IMR-90 (cell line): ENCODE results near the gene MCUB. TPM values are rescaled to one million over a fixed set of nuclear protein-coding genes. Genes with fewer than 3 reads are reported as not detected.

ENCODE experiments used
- ATAC-seq: fragments of 200-7000 bp; cut with Tn5 transposase; 2 replicates; pipeline ENCODE4 v1.9.1; 2020; ENCODE audit warnings: low read depth, mild to moderate bottlenecking, moderate library complexity
- BruUV-seq: library from RNA; stranded (reverse); fragments of 400-500 nt; replicated peaks from 2 replicates; lab custom pipeline; 2021; lab: Mats Ljungman, UMichigan
- CTCF ChIA-PET: fragments of 300-600 bp; formaldehyde crosslinking; extraction: SDS; loops from one replicate; lab custom pipeline; 2021; ENCODE audit warnings: antibody characterized with exemption; lab: Yijun Ruan, JAX
- POLR2A ChIA-PET: fragments of 300-600 bp; sonication (Branson Sonifier 250); formaldehyde crosslinking; loops from one replicate; lab custom pipeline; 2022; ENCODE audit warnings: antibody characterized with exemption; ENCODE audit not compliant: unreplicated experiment; lab: Charles Lee
- DNase-seq: peaks from one replicate; pipeline ENCODE4 v3.0.0; 2013
- H2AFZ ChIP-seq: replicated peaks from 2 replicates; pipeline ENCODE3; 2013; ENCODE audit warnings: low read length, mild to moderate bottlenecking; ENCODE audit not compliant: poor library complexity
- H2AK5ac ChIP-seq: 2 replicates; pipeline ENCODE4 v1.6.1; 2013; ENCODE audit warnings: low read depth, low read length, inconsistent platforms
- H2AK9ac ChIP-seq: replicated peaks from 2 replicates; pipeline ENCODE3; 2013; ENCODE audit warnings: mild to moderate bottlenecking, low read depth, low read length, moderate library complexity; ENCODE audit not compliant: poor library complexity
- H2BK120ac ChIP-seq: 2 replicates; pipeline ENCODE4 v1.6.1; 2013; ENCODE audit warnings: low read depth, low read length, inconsistent platforms
- H2BK15ac ChIP-seq: 3 replicates; pipeline ENCODE4 v1.6.1; 2013; ENCODE audit warnings: low read depth, low read length, inconsistent platforms
- H2BK20ac ChIP-seq: 2 replicates; pipeline ENCODE4 v1.6.1; 2013; ENCODE audit warnings: low read depth, mild to moderate bottlenecking, inconsistent platforms, low read length, moderate library complexity
- H2BK5ac ChIP-seq: 2 replicates; pipeline ENCODE4 v1.6.1; 2013; ENCODE audit warnings: mild to moderate bottlenecking, low read depth, low read length, inconsistent platforms; ENCODE audit not compliant: poor library complexity, severe bottlenecking
- H3K14ac ChIP-seq: replicated peaks from 2 replicates; pipeline ENCODE4 v1.6.1; 2013; ENCODE audit warnings: low read depth, low read length, inconsistent platforms
- H3K18ac ChIP-seq: 2 replicates; pipeline ENCODE4 v1.6.1; 2013; ENCODE audit warnings: low read depth, low read length, control low read depth
- H3K23ac ChIP-seq: 2 replicates; pipeline ENCODE4 v1.6.1; 2013; ENCODE audit warnings: low read depth, low read length, inconsistent platforms
- H3K27ac ChIP-seq: 2 replicates; pipeline ENCODE4 v1.5.1; 2013; ENCODE audit warnings: mild to moderate bottlenecking, control low read depth, low read length; ENCODE audit not compliant: insufficient read depth
- H3K27me3 ChIP-seq: 2 replicates; pipeline ENCODE4 v1.6.1; 2013; ENCODE audit warnings: low read length; ENCODE audit not compliant: control insufficient read depth, insufficient read depth
- H3K36me3 ChIP-seq: 2 replicates; pipeline ENCODE4 v1.6.1; 2013; ENCODE audit warnings: low read length, mixed read lengths; ENCODE audit not compliant: control insufficient read depth, insufficient read depth
- H3K4ac ChIP-seq: 2 replicates; pipeline ENCODE4 v1.6.1; 2013; ENCODE audit warnings: low read depth, low read length, inconsistent platforms
- H3K4me1 ChIP-seq: 2 replicates; pipeline ENCODE4 v1.6.1; 2013; ENCODE audit warnings: low read length, mixed read lengths; ENCODE audit not compliant: control insufficient read depth, insufficient read depth
- H3K4me2 ChIP-seq: 2 replicates; pipeline ENCODE4 v1.6.1; 2013; ENCODE audit warnings: low read depth, mild to moderate bottlenecking, control low read depth, low read length, moderate library complexity
- H3K4me3 ChIP-seq: 2 replicates; pipeline ENCODE4 v1.5.1; 2013; ENCODE audit warnings: low read depth, mild to moderate bottlenecking, control low read depth, low read length, moderate library complexity; ENCODE audit not compliant: insufficient read depth
- H3K56ac ChIP-seq: 2 replicates; pipeline ENCODE4 v1.6.1; 2013; ENCODE audit warnings: low read length, inconsistent platforms; ENCODE audit not compliant: insufficient read depth; ENCODE audit errors: extremely low read depth
- H3K79me1 ChIP-seq, 2 experiments: 2 replicates each; pipeline ENCODE4 v1.6.1; 2013; ENCODE audit warnings: low read length in 2 of 2, inconsistent platforms in 1 of 2, low read depth in 1 of 2
- H3K9ac ChIP-seq: 2 replicates; pipeline ENCODE4 v1.6.1; 2013; ENCODE audit warnings: low read depth, low read length, control low read depth
- H3K9me1 ChIP-seq: 2 replicates; pipeline ENCODE4 v1.6.1; 2013; ENCODE audit warnings: low read length, inconsistent platforms; ENCODE audit not compliant: insufficient read depth
- H3K9me3 ChIP-seq: 2 replicates; pipeline ENCODE4 v1.6.1; 2013; ENCODE audit warnings: low read length; ENCODE audit not compliant: control insufficient read depth, insufficient read depth
- H4K20me1 ChIP-seq: 2 replicates; pipeline ENCODE4 v1.6.1; 2013; ENCODE audit warnings: low read length, inconsistent platforms; ENCODE audit not compliant: insufficient read depth
- H4K5ac ChIP-seq: 2 replicates; pipeline ENCODE4 v1.6.1; 2013; ENCODE audit warnings: mild to moderate bottlenecking, low read depth, low read length, control low read depth
- H4K8ac ChIP-seq, 2 experiments: 2 replicates each; pipeline ENCODE4 v1.6.1; 2013; ENCODE audit warnings: low read depth in 2 of 2, low read length in 2 of 2, control low read depth in 1 of 2, inconsistent platforms in 1 of 2
- H4K91ac ChIP-seq: 2 replicates; pipeline ENCODE4 v1.6.1; 2013; ENCODE audit warnings: low read depth, low read length, inconsistent platforms; ENCODE audit not compliant: insufficient read depth
- BHLHE40 ChIP-seq: fragments of 150-350 bp; IDR thresholded peaks from 2 replicates; pipeline ENCODE4 v1.6.1; 2016; ENCODE audit warnings: mild to moderate bottlenecking, low read depth, low read length
- CEBPB ChIP-seq: IDR thresholded peaks from 2 replicates; pipeline ENCODE4 v1.6.1; 2012; ENCODE audit warnings: low read depth, low read length, improper control_type of control experiment
- FOS ChIP-seq: fragments of 150-350 bp; IDR thresholded peaks from 2 replicates; pipeline ENCODE4 v1.6.1; 2016; ENCODE audit warnings: low read depth, low read length
- MAFK ChIP-seq: IDR thresholded peaks from 2 replicates; pipeline ENCODE4 v1.6.1; 2012; ENCODE audit warnings: low read depth, low read length, improper control_type of control experiment
- MAZ ChIP-seq: IDR thresholded peaks from 2 replicates; pipeline ENCODE4 v1.6.1; 2012; ENCODE audit warnings: low read depth, mild to moderate bottlenecking, low read length, improper control_type of control experiment, moderate library complexity, borderline replicate concordance
- MXI1 ChIP-seq: IDR thresholded peaks from 2 replicates; pipeline ENCODE4 v1.6.1; 2012; ENCODE audit warnings: low read depth, mild to moderate bottlenecking, low read length, moderate library complexity, borderline replicate concordance
- NFE2L2 ChIP-seq: fragments of 150-350 bp; IDR thresholded peaks from 2 replicates; pipeline ENCODE4 v1.6.1; 2016; ENCODE audit warnings: low read depth, mild to moderate bottlenecking, low read length
- POLR2A ChIP-seq: IDR thresholded peaks from 2 replicates; pipeline ENCODE4 v1.6.1; 2012; ENCODE audit warnings: mild to moderate bottlenecking, low read depth, low read length
- RAD21 ChIP-seq: IDR thresholded peaks from 2 replicates; pipeline ENCODE4 v1.6.1; 2012; ENCODE audit warnings: low read length, improper control_type of control experiment
- RCOR1 ChIP-seq: IDR thresholded peaks from 2 replicates; pipeline ENCODE4 v1.6.1; 2012; ENCODE audit warnings: mild to moderate bottlenecking, low read length, improper control_type of control experiment; ENCODE audit not compliant: insufficient replicate concordance
- RFX5 ChIP-seq: IDR thresholded peaks from 2 replicates; pipeline ENCODE4 v1.8.0; 2012; ENCODE audit warnings: low read depth, mild to moderate bottlenecking, low read length, moderate library complexity
- SMC3 ChIP-seq: fragments of 150-350 bp; IDR thresholded peaks from 2 replicates; pipeline ENCODE4 v1.6.1; 2016; ENCODE audit warnings: low read depth, mild to moderate bottlenecking, antibody characterized with exemption, low read length, moderate library complexity
- WGBS, 2 experiments: methylation state at CpG; one replicate each; pipeline versions ENCODE4 v1.1.5 to v1.1.7; 2013; ENCODE audit warnings: missing lambda C conversion rate in 2 of 2; ENCODE audit not compliant: insufficient read length in 1 of 2; ENCODE audit errors: extremely low coverage in 2 of 2; 5-methylcytosine and 5-hydroxymethylcytosine counted together
- dilution Hi-C: fragments of 300-500 bp; cut with HindIII; formaldehyde crosslinking; loops from one replicate; pipeline ENCODE4 v1.14.3; 2018; ENCODE audit warnings: low sequenced_read_pairs; ENCODE audit not compliant: unreplicated experiment
- in situ Hi-C: fragments of 300-500 bp; cut with MboI; formaldehyde crosslinking; loops from 3 replicates; pipeline ENCODE4 v1.14.3; 2019; ENCODE audit warnings: low sequenced_read_pairs, inconsistent platforms, mixed read lengths
- intact Hi-C: fragments of 100-400 bp; cut with micrococcal nuclease; formaldehyde crosslinking; loops from 2 replicates; pipeline ENCODE4 v1.10.0; 2022
- polyA plus RNA-seq, 3 experiments: library from polyadenylated mRNA; depleted of rRNA; stranded (reverse); fragments of >200 nt; gene quantifications; 2 replicates each; pipeline ENCODE4 v1.2.3, GENCODE V29; 2012; ENCODE audit warnings: low replicate concordance in 1 of 3
- total RNA-seq: library from RNA; depleted of rRNA; stranded (reverse); fragments of >200 nt; gene quantifications from 2 replicates; pipeline ENCODE4 v1.2.3, GENCODE V29; 2012
- TF ChIP-seq, protein P1 (sequence below): conservative IDR thresholded peaks from 2 replicates; pipeline ENCODE4 v1.5.1; 2012; ENCODE audit warnings: mild to moderate bottlenecking, low read depth, low read length, improper control_type of control experiment
- TF ChIP-seq, protein P2 (sequence below): fragments of 150-350 bp; IDR thresholded peaks from 2 replicates; pipeline ENCODE4 v1.6.1; 2017; ENCODE audit warnings: mild to moderate bottlenecking, antibody characterized with exemption, low read length, low read depth
- TF ChIP-seq, protein P3 (sequence below): fragments of 150-350 bp; IDR thresholded peaks from 2 replicates; pipeline ENCODE4 v1.6.1; 2016; ENCODE audit warnings: low read depth, mild to moderate bottlenecking, low read length, moderate library complexity, borderline replicate concordance

Gene MCUB
- total and polyA plus RNA-seq, 2 of the 4 experiments (the other 2 are of a cell fraction): 18.5 to 20.4 TPM

DNA sequence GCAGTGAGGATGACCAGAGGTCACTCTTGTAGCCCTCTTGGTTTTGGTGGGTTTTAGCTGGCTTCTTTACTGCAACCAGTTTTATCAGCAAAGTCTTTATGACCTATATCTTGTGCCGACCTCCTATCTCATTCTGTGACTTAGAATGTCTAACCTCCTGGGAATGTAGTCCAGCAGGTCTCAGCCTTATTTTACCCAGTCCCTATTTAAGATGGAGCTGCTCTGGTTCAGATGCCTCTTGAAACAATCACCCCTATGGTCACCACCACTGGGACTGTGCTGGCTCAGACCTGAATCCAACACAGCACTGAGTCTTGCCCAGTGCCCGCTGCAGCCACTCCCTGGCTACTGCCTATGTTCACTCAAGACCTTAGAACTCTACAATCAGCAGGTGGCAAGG is 49.4 kb downstream of the MCUB start:
- no peaks in the 10 kb centered on the region for H4K20me1 ChIP-seq
- H4K91ac ChIP-seq: no peak overlapping the region
- no peaks in the 10 kb centered on the region for H3K27me3 ChIP-seq
- H3K9ac ChIP-seq: no peak overlapping the region
- H2AFZ ChIP-seq: no peak overlapping the region
- DNase-seq (no peak), ATAC-seq (no peak)
- H3K79me1 ChIP-seq: no peaks in the 10 kb centered on the region
- no peak overlapping the region for H3K27ac ChIP-seq
- no peak overlapping the region for H4K8ac ChIP-seq
- no peak overlapping the region for H3K4ac ChIP-seq
- no peaks in the 10 kb centered on the region; the same call in 1 of the 2 replicates for H3K9me1 ChIP-seq
- dilution Hi-C loops: no loop called here
- no peak overlapping the region for H3K4me2 ChIP-seq
- TF ChIP-seq, protein P1, sequence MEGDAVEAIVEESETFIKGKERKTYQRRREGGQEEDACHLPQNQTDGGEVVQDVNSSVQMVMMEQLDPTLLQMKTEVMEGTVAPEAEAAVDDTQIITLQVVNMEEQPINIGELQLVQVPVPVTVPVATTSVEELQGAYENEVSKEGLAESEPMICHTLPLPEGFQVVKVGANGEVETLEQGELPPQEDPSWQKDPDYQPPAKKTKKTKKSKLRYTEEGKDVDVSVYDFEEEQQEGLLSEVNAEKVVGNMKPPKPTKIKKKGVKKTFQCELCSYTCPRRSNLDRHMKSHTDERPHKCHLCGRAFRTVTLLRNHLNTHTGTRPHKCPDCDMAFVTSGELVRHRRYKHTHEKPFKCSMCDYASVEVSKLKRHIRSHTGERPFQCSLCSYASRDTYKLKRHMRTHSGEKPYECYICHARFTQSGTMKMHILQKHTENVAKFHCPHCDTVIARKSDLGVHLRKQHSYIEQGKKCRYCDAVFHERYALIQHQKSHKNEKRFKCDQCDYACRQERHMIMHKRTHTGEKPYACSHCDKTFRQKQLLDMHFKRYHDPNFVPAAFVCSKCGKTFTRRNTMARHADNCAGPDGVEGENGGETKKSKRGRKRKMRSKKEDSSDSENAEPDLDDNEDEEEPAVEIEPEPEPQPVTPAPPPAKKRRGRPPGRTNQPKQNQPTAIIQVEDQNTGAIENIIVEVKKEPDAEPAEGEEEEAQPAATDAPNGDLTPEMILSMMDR: no peak
- TF ChIP-seq SMC3 (no peak), RFX5 (no peak), CEBPB (no peak), MAFK (no peak), FOS (no peak), NFE2L2 (no peak), MXI1 (no peak), MAZ (no peak), RCOR1 (no peak), BHLHE40 (no peak), POLR2A (no peak), RAD21 (no peak)
- TF ChIP-seq, protein P2, sequence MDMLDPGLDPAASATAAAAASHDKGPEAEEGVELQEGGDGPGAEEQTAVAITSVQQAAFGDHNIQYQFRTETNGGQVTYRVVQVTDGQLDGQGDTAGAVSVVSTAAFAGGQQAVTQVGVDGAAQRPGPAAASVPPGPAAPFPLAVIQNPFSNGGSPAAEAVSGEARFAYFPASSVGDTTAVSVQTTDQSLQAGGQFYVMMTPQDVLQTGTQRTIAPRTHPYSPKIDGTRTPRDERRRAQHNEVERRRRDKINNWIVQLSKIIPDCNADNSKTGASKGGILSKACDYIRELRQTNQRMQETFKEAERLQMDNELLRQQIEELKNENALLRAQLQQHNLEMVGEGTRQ: no peak
- TF ChIP-seq, protein P3, sequence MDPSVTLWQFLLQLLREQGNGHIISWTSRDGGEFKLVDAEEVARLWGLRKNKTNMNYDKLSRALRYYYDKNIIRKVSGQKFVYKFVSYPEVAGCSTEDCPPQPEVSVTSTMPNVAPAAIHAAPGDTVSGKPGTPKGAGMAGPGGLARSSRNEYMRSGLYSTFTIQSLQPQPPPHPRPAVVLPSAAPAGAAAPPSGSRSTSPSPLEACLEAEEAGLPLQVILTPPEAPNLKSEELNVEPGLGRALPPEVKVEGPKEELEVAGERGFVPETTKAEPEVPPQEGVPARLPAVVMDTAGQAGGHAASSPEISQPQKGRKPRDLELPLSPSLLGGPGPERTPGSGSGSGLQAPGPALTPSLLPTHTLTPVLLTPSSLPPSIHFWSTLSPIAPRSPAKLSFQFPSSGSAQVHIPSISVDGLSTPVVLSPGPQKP: no peak
- H2BK15ac ChIP-seq: no peak overlapping the region
- no peaks in the 10 kb centered on the region; the same call in 1 of the 2 replicates for H3K4me1 ChIP-seq
- no peak overlapping the region for H2BK5ac ChIP-seq
- no peak overlapping the region for H3K56ac ChIP-seq
- no peak overlapping the region for H3K4me3 ChIP-seq
- H3K9me3 ChIP-seq: no peaks in the 10 kb centered on the region
- H2BK120ac ChIP-seq: no peak overlapping the region
- no peaks in the 10 kb centered on the region for H3K36me3 ChIP-seq
- no peak overlapping the region for H4K5ac ChIP-seq
- CTCF ChIA-PET: no interaction called here
- in situ Hi-C loops: no loop called here
- H3K23ac ChIP-seq: no peak overlapping the region
- no peak overlapping the region for H2BK20ac ChIP-seq
- H3K14ac ChIP-seq: no peak overlapping the region
- no peak overlapping the region for H2AK9ac ChIP-seq
- no CpG with 5 or more reads among the region's 2 CpGs for WGBS, 2 experiments
- BruUV-seq: no TSS peak
- no peak overlapping the region for H2AK5ac ChIP-seq
- POLR2A ChIA-PET: no interaction called here
- intact Hi-C loops: no loop called here
- no peak overlapping the region for H3K18ac ChIP-seq
